ENCODE results near the gene ADGRV1. TPM values are rescaled to one million over a fixed set of nuclear protein-coding genes. Genes with fewer than 3 reads are reported as not detected.

The ADGRV1 gene
- total RNA-seq, 1 donor from 2014 or later, result 18.2 TPM

- Mint-ChIP-seq H3K36me3 (ENCODE audit: unreplicated experiment) (peaks cover 5% of the 10 kb centered on the region), H3K9me3 (ENCODE audit: unreplicated experiment) (no peaks in the 10 kb centered on the region), H3K27me3 (ENCODE audit: unreplicated experiment) (no peaks in the 10 kb centered on the region), H3K27ac (ENCODE audit: unreplicated experiment) (no peak overlapping the region), H3K4me1 (ENCODE audit: low read depth, unreplicated experiment) (no peaks in the 10 kb centered on the region), H3K4me3 (ENCODE audit: unreplicated experiment) (no peak overlapping the region)
- TF ChIP-seq CTCF (IDR thresholded peaks at IDR 0.05; ENCODE audit: partially characterized antibody, unreplicated experiment), result no peak
- no peak for DNase-seq
These were observed 586.1 kb downstream of the ADGRV1 start for GRCh38 chr5:91144491-91145332.

GRCh38 chr5:91145333-91145620 is 586.7 kb downstream of the ADGRV1 start:
- no peak for DNase-seq
- H3K27me3 Mint-ChIP-seq (ENCODE audit: unreplicated experiment), result no peaks in the 10 kb centered on the region
- no peaks in the 10 kb centered on the region for H3K4me1 Mint-ChIP-seq (ENCODE audit: low read depth, unreplicated experiment)
- no peaks in the 10 kb centered on the region for H3K9me3 Mint-ChIP-seq (ENCODE audit: unreplicated experiment)
- H3K36me3 Mint-ChIP-seq (ENCODE audit: unreplicated experiment), result peaks cover 9% of the 10 kb centered on the region
- H3K4me3 Mint-ChIP-seq (ENCODE audit: unreplicated experiment), result no peak overlapping the region
- TF ChIP-seq CTCF (IDR thresholded peaks at IDR 0.05; ENCODE audit: partially characterized antibody, unreplicated experiment), result no peak
- H3K27ac Mint-ChIP-seq (ENCODE audit: unreplicated experiment), result no peak overlapping the region

- no peak for DNase-seq
- H3K27ac Mint-ChIP-seq (ENCODE audit: unreplicated experiment), result no peak overlapping the region
These were observed 587.6 kb downstream of the ADGRV1 start for GRCh38 chr5:91146230-91146629.

GRCh38 chr5:91146905-91147600 is 588.5 kb downstream of the ADGRV1 start:
- H3K9me3 Mint-ChIP-seq (ENCODE audit: unreplicated experiment), result no peaks in the 10 kb centered on the region
- no peak for DNase-seq
- H3K27ac Mint-ChIP-seq (ENCODE audit: unreplicated experiment), result no peak overlapping the region
- H3K36me3 Mint-ChIP-seq (ENCODE audit: unreplicated experiment), result peaks cover 10% of the 10 kb centered on the region
- no peak overlapping the region for H3K4me3 Mint-ChIP-seq (ENCODE audit: unreplicated experiment)
- TF ChIP-seq CTCF (IDR thresholded peaks at IDR 0.05; ENCODE audit: partially characterized antibody, unreplicated experiment), result no peak
- H3K27me3 Mint-ChIP-seq (ENCODE audit: unreplicated experiment), result no peaks in the 10 kb centered on the region
- H3K4me1 Mint-ChIP-seq (ENCODE audit: low read depth, unreplicated experiment), result no peaks in the 10 kb centered on the region

More at GRCh38 chr5:91146230-91146629, 587.6 kb downstream of the ADGRV1 start:
- Mint-ChIP-seq H3K27me3 (ENCODE audit: unreplicated experiment) (no peaks in the 10 kb centered on the region), H3K4me3 (ENCODE audit: unreplicated experiment) (no peak overlapping the region), H3K4me1 (ENCODE audit: low read depth, unreplicated experiment) (no peaks in the 10 kb centered on the region), H3K36me3 (ENCODE audit: unreplicated experiment) (peaks cover 10% of the 10 kb centered on the region), H3K9me3 (ENCODE audit: unreplicated experiment) (no peaks in the 10 kb centered on the region)
- TF ChIP-seq CTCF (IDR thresholded peaks at IDR 0.05; ENCODE audit: partially characterized antibody, unreplicated experiment), result no peak

DNA sequence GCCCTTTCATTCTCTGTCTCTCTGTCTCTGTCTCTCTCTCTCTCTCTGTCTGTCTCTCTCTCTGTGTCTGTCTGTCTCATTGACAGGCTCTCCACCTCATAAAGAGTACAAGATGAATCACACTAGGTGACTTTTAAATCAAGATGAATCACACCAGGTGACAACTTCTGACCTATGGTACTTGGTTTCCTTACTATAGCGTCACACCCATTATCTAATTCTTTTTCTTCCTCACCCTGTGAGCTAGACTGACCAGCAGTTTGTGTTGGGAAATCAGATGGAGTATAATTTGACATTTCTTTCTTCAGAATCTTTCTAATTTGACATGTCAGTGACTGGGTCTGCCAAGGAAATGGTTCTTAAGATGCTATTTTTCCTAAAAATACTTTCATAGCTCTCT is 591.6 kb downstream of the ADGRV1 start:
- TF ChIP-seq CTCF (IDR thresholded peaks at IDR 0.05; ENCODE audit: partially characterized antibody, unreplicated experiment), result no peak
- Mint-ChIP-seq H3K27me3 (ENCODE audit: unreplicated experiment) (no peaks in the 10 kb centered on the region), H3K4me1 (ENCODE audit: low read depth, unreplicated experiment) (no peaks in the 10 kb centered on the region), H3K27ac (ENCODE audit: unreplicated experiment) (no peak overlapping the region), H3K36me3 (ENCODE audit: unreplicated experiment) (peaks cover 10% of the 10 kb centered on the region), H3K4me3 (ENCODE audit: unreplicated experiment) (no peak overlapping the region), H3K9me3 (ENCODE audit: unreplicated experiment) (no peaks in the 10 kb centered on the region)
- DNase-seq, result no peak

All from glutamatergic neuron (in vitro differentiated cells).